Esophagus (tissue), 2 donors: ENCODE data around the gene MYH16. TPM values are rescaled to one million over a fixed set of nuclear protein-coding genes. Genes with fewer than 3 reads are reported as not detected.
"Not testable (repeated sequence)": the region's sequence is repeated elsewhere in the genome, so short reads cannot be mapped to it uniquely, and the experiment has no call there.

Source experiments
- H3K27ac ChIP-seq, 2 donors: one replicate each; pipeline ENCODE4 v1.5.1; 2013; ENCODE audit warnings: low read depth in 2 of 2, mild to moderate bottlenecking in 2 of 2, inconsistent platforms in 1 of 2, low read length in 1 of 2, moderate library complexity in 1 of 2
- H3K27me3 ChIP-seq, 2 donors: one replicate each; pipeline ENCODE4 v1.6.1; 2013; ENCODE audit warnings: low read length in 2 of 2, control low read depth in 1 of 2, mild to moderate bottlenecking in 1 of 2; ENCODE audit not compliant: insufficient read depth in 2 of 2, control insufficient read depth in 1 of 2
- H3K36me3 ChIP-seq, 2 donors: one replicate each; pipeline ENCODE4 v1.6.1; 2013; ENCODE audit warnings: low read length in 1 of 2; ENCODE audit not compliant: control insufficient read depth in 2 of 2, insufficient read depth in 2 of 2
- H3K4me1 ChIP-seq, 2 donors: one replicate each; pipeline ENCODE4 v1.6.1; 2013; ENCODE audit warnings: low read length in 1 of 2; ENCODE audit not compliant: control insufficient read depth in 2 of 2, insufficient read depth in 2 of 2
- H3K4me3 ChIP-seq, 2 donors: one replicate each; pipeline ENCODE4 v1.5.1; 2013; ENCODE audit warnings: low read length in 2 of 2, mild to moderate bottlenecking in 2 of 2, low read depth in 1 of 2, moderate library complexity in 1 of 2
- H3K9me3 ChIP-seq, 2 donors: one replicate each; pipeline ENCODE4 v1.6.1; 2013; ENCODE audit warnings: mild to moderate bottlenecking in 2 of 2, low read depth in 1 of 2, low read length in 1 of 2, moderate library complexity in 1 of 2; ENCODE audit not compliant: control insufficient read depth in 2 of 2, insufficient read depth in 1 of 2
- WGBS, 2 donors: extraction: QIAGEN DNeasy Blood & Tissue Kit; methylation state at CpG; one replicate each; pipeline ENCODE4 v1.1.7; 2013; 5-methylcytosine and 5-hydroxymethylcytosine counted together
- polyA plus RNA-seq, 2 donors: library from polyadenylated mRNA; stranded (reverse); fragments of 200-250 nt; gene quantifications; one replicate each; pipeline ENCODE4 v1.2.3, GENCODE V29; 2013
- donor health status: healthy with polysubstance abuse.
- donor health status: Bipolar disorder and iron deficiency.

MYH16 gene
- polyA plus RNA-seq, 2 donors: 0.04 TPM; not detected in 1

GRCh38 chr7:99312316-99313203 is 39.9 kb downstream of the MYH16 start:
- H3K27me3 ChIP-seq: no peaks in the 10 kb centered on the region
- no peaks in the 10 kb centered on the region for H3K9me3 ChIP-seq
- H3K27ac ChIP-seq: no peak overlapping the region
- 35 to 39% methylated on average over 16 of the region's 16 CpGs for WGBS, 2 donors
- H3K4me3 ChIP-seq: no peak overlapping the region
- H3K4me1 ChIP-seq: no peaks in the 10 kb centered on the region
- H3K36me3 ChIP-seq: no peaks in the 10 kb centered on the region

- Histone ChIP-seq H3K36me3 (no peaks in the 10 kb centered on the region), H3K27me3 (no peaks in the 10 kb centered on the region), H3K4me3 (no peak overlapping the region), H3K9me3 (no peaks in the 10 kb centered on the region), H3K4me1 (no peaks in the 10 kb centered on the region), H3K27ac (no peak overlapping the region)
- 22 to 30% methylated on average over 1 of the region's 1 CpG for WGBS, 2 donors
These were observed 40.5 kb downstream of the MYH16 start for GRCh38 chr7:99313204-99313573.

DNA sequence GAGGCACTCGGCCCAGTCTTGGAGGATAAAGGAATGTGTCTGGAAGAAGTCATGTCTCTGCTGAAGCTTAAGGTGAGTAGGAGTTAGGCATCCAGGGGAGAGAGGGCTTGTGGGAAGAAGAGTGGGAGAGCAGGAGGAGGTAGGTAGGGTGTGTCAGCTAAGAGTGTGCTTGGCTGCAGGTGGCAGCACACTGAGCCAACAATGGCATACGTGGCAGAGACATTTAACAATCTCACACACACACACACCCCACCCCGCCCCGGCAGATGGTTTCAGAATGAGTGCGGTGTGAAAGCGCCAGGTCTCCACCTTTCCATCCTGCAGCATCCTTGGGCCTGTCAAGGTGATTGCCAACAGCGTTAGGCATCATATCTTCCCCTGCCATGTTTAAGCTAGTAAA is 41.9 kb downstream of the MYH16 start:
- H3K4me3 ChIP-seq: no peak overlapping the region
- no peaks in the 10 kb centered on the region for H3K4me1 ChIP-seq
- H3K27me3 ChIP-seq: no peaks in the 10 kb centered on the region
- no peaks in the 10 kb centered on the region for H3K9me3 ChIP-seq
- H3K36me3 ChIP-seq: no peaks in the 10 kb centered on the region
- WGBS, 2 donors: 39 to 40% methylated on average over 7 of the region's 7 CpGs
- H3K27ac ChIP-seq: peak overlapping the region; percentile 38 to 68

GRCh38 chr7:99320371-99320770 is 47.7 kb downstream of the MYH16 start:
- H3K27ac ChIP-seq: no peak overlapping the region
- no peaks in the 10 kb centered on the region for H3K27me3 ChIP-seq
- H3K4me3 ChIP-seq: no peak overlapping the region
- WGBS, 2 donors: 61 to 64% methylated on average over 4 of the region's 4 CpGs
- H3K4me1 ChIP-seq: peaks cover 0 to 4% of the 10 kb centered on the region in 2 donors
- H3K9me3 ChIP-seq: no peaks in the 10 kb centered on the region
- no peaks in the 10 kb centered on the region for H3K36me3 ChIP-seq

GRCh38 chr7:99322659-99323058 is 50.0 kb downstream of the MYH16 start:
- not testable (repeated sequence) for H3K27me3 ChIP-seq, H3K36me3 ChIP-seq, H3K9me3 ChIP-seq, H3K4me3 ChIP-seq, H3K27ac ChIP-seq, H3K4me1 ChIP-seq
- 92 to 93% methylated on average over 6 of the region's 6 CpGs for WGBS, 2 donors

DNA sequence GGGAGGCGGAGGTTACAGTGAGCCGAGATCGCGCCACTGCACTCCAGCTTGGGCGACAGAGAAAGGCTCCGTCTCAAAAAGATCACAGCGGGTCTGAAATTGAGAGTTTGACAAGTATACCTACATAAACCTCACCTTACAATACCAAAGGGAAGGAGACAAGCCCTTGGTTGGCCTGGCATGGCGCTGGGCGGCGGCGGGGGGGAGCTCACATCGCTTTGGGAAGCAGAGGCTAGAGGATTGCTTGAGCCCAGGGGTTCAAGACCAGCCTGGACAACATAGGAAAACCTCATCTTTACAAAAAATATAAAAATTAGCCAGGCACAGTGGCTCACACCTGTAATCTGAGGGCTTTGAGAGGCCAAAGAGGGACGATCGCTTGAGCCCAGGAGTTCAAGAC is 51.9 kb downstream of the MYH16 start:
- no peaks in the 10 kb centered on the region for H3K9me3 ChIP-seq
- no peaks in the 10 kb centered on the region for H3K36me3 ChIP-seq
- H3K27me3 ChIP-seq: no peaks in the 10 kb centered on the region
- no peak overlapping the region for H3K4me3 ChIP-seq
- WGBS, 2 donors: 96 to 98% methylated on average over 14 of the region's 14 CpGs
- H3K27ac ChIP-seq: no peak overlapping the region
- peaks cover 0 to 4% of the 10 kb centered on the region in 2 donors for H3K4me1 ChIP-seq

DNA sequence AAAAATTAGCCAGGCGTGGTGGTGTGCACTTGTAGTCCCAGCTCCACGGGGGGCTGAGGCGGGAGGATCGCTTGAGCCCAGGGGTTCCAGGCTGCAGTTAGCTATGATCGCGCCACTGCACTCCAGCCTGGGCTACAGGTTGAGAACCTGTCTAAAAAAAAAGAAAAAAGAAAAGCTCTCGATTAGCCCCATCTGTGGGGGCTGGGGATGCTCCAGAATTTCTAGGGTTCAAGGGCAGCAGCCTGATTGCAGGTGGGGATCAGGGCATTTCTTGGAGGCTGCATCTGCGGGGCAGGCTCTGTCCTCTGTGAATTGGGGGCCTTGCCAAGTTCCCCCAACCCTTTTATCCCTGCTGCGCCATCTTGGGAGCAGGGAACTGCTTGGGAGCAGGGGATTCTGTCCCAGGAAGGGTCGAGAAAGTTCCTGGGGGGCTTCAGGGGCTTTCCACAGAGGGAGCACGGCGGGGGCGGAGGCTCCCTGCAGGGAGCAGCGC is 52.4 kb downstream of the MYH16 start:
- peak overlapping the region; percentile 87 to 100 for H3K4me3 ChIP-seq
- no peaks in the 10 kb centered on the region for H3K9me3 ChIP-seq
- peaks cover 0 to 4% of the 10 kb centered on the region in 2 donors for H3K4me1 ChIP-seq
- H3K27me3 ChIP-seq: no peaks in the 10 kb centered on the region
- peak overlapping the region; percentile 32 to 96 for H3K27ac ChIP-seq
- no peaks in the 10 kb centered on the region for H3K36me3 ChIP-seq
- WGBS, 2 donors: 23 to 28% methylated on average over 14 of the region's 14 CpGs

DNA sequence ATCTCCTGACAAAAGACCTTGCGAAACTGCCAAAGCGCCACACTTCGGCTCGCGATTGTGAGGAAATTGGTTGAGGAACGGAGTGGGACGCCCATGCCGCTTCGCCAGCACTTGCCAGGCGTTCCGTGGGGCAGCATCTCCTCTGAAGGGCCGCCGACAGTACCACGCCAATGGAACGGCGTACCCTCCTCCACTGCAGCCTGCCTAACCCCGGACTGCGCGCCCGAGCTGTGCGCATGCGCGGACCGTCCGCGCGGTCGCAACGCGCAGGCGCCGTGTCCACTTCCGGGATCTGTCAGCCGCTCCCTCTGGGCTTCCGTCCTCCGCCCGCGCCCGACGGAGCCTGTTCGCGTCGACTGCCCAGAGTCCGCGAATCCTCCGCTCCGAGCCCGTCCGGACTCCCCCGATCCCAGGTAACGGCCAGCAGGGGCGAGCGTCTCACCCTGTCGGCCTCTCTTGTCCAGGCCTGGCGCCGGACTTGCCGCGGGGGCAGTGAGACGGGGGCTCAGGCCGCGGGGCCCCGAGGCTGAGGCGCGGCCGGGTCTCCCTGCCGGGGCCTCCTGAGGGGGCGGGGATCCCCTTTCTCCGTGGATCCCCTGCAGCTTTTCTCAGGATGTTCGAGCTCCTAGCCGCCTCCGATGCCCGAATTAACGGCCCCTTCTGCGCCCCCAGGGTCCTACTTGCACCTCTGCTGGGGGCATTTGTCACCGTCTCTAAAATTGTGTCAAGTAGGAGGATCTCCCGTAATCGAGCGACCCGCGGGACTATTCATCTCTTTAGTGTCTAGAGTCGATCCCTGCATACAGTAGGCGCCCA is 53.2 kb downstream of the MYH16 start, which contains the start of gene ARPC1A:
Gene ARPC1A (plus strand): TSS at position 307 of the 816 bp plus-strand sequence. CDS start 7,456 bp downstream, outside the sequence.
- Histone ChIP-seq H3K36me3 (no peaks in the 10 kb centered on the region), H3K27ac (peak within 1 kb of the TSS; percentile 58 to 96), H3K4me3 (peak within 1 kb of the TSS; percentile 87 to 100), H3K9me3 (no peaks in the 10 kb centered on the region), H3K4me1 (peaks cover 0 to 4% of the 10 kb centered on the region in 2 donors), H3K27me3 (no peaks in the 10 kb centered on the region)
- 0% methylated on average over 82 of the region's 82 CpGs for WGBS, 2 donors

- no peaks in the 10 kb centered on the region for H3K36me3 ChIP-seq
- H3K27me3 ChIP-seq: no peaks in the 10 kb centered on the region
- peak overlapping the region; percentile 87 to 100 for H3K4me3 ChIP-seq
- H3K27ac ChIP-seq: peak overlapping the region; percentile 58 to 96
- 1% methylated on average over 10 of the region's 10 CpGs for WGBS, 2 donors
- H3K4me1 ChIP-seq: peaks cover 0 to 4% of the 10 kb centered on the region in 2 donors
- H3K9me3 ChIP-seq: no peaks in the 10 kb centered on the region
These were observed 53.8 kb downstream of the MYH16 start for GRCh38 chr7:99326408-99326782.
